SK-N-SH treated with all-trans-retinoic acid at 6 μM for 48 hours (cell line): Measurements from ENCODE around the gene RAP1GAP.

Experiments used
- ATAC-seq: fragments of 200-7000 bp; cut with Tn5 transposase; 3 replicates; pipeline ENCODE4 v1.9.1; 2020; ENCODE audit warnings: mild to moderate bottlenecking, moderate library complexity
- ARNTL ChIP-seq: fragments of 450-650 bp; formaldehyde crosslinking; IDR thresholded peaks from 2 replicates; pipeline ENCODE4 v1.5.0; 2020; ENCODE audit warnings: low read depth, mild to moderate bottlenecking, moderate library complexity, borderline replicate concordance
- BACH2 ChIP-seq: fragments of 250-450 bp; sonication (Bioruptor Pico); IDR thresholded peaks from 2 replicates; pipeline ENCODE4 v1.9.0; 2021; ENCODE audit warnings: mild to moderate bottlenecking, borderline replicate concordance
- CREB5 ChIP-seq: fragments of 250-450 bp; sonication (Bioruptor Pico); IDR thresholded peaks from 2 replicates; pipeline ENCODE4 v1.5.1; 2020; ENCODE audit warnings: low read depth, mild to moderate bottlenecking, moderate library complexity
- CSDC2 ChIP-seq: fragments of 250-450 bp; sonication (Bioruptor Pico); IDR thresholded peaks from 2 replicates; pipeline ENCODE4 v1.5.0; 2020; ENCODE audit warnings: mild to moderate bottlenecking, moderate library complexity
- CSRNP3 ChIP-seq: fragments of 250-450 bp; sonication (Bioruptor Pico); IDR thresholded peaks from 2 replicates; pipeline ENCODE4 v1.5.1; 2021; ENCODE audit warnings: mild to moderate bottlenecking, moderate library complexity
- ESRRG ChIP-seq: fragments of 250-450 bp; sonication (Bioruptor Pico); IDR thresholded peaks from 2 replicates; pipeline ENCODE4 v1.6.1; 2021; ENCODE audit warnings: mild to moderate bottlenecking
- GLIS3 ChIP-seq: fragments of 250-450 bp; sonication (Bioruptor Pico); IDR thresholded peaks from 2 replicates; pipeline ENCODE4 v1.5.0; 2020; ENCODE audit warnings: mild to moderate bottlenecking, moderate library complexity
- ISL1 ChIP-seq: fragments of 250-450 bp; sonication (Bioruptor Pico); IDR thresholded peaks from 2 replicates; pipeline ENCODE4 v2.1.2; 2022; ENCODE audit warnings: mild to moderate bottlenecking, moderate library complexity
- OSR1 ChIP-seq: fragments of 250-450 bp; sonication (Bioruptor Pico); IDR thresholded peaks from 2 replicates; pipeline ENCODE4 v1.8.0; 2022; ENCODE audit warnings: moderate library complexity, mild to moderate bottlenecking, inconsistent platforms
- PATZ1 ChIP-seq: fragments of 250-450 bp; sonication (Bioruptor Pico); IDR thresholded peaks from 2 replicates; pipeline ENCODE4 v1.8.0; 2020; ENCODE audit warnings: mild to moderate bottlenecking, moderate library complexity, borderline replicate concordance
- POU6F1 ChIP-seq: fragments of 250-450 bp; sonication (Bioruptor Pico); IDR thresholded peaks from 2 replicates; pipeline ENCODE4 v1.8.0; 2021; ENCODE audit warnings: low read depth, mild to moderate bottlenecking, moderate library complexity, borderline replicate concordance
- PPARA ChIP-seq: fragments of 250-450 bp; sonication (Bioruptor Pico); IDR thresholded peaks from 2 replicates; pipeline ENCODE4 v1.5.0; 2020; ENCODE audit warnings: mild to moderate bottlenecking, borderline replicate concordance
- RARB ChIP-seq: fragments of 250-450 bp; sonication (Bioruptor Pico); IDR thresholded peaks from 2 replicates; pipeline ENCODE4 v1.8.0; 2021; ENCODE audit warnings: mild to moderate bottlenecking, moderate library complexity
- SNAI2 ChIP-seq: fragments of 250-450 bp; sonication (Bioruptor Pico); IDR thresholded peaks from 2 replicates; pipeline ENCODE4 v1.5.0; 2020; ENCODE audit warnings: mild to moderate bottlenecking, moderate library complexity
- TCF4 ChIP-seq: fragments of 250-450 bp; sonication (Bioruptor Pico); IDR thresholded peaks from 2 replicates; pipeline ENCODE4 v1.8.0; 2021; ENCODE audit warnings: mild to moderate bottlenecking, moderate library complexity, borderline replicate concordance
- TOX ChIP-seq: fragments of 250-450 bp; sonication (Bioruptor Pico); IDR thresholded peaks from 2 replicates; pipeline ENCODE4 v1.8.0; 2021; ENCODE audit warnings: mild to moderate bottlenecking, moderate library complexity, borderline replicate concordance
- TSHZ2 ChIP-seq: fragments of 250-450 bp; sonication (Bioruptor Pico); IDR thresholded peaks from 2 replicates; pipeline ENCODE4 v1.5.0; 2020; ENCODE audit warnings: mild to moderate bottlenecking, moderate library complexity
- ZFP3 ChIP-seq: fragments of 250-450 bp; sonication (Bioruptor Pico); IDR thresholded peaks from 2 replicates; pipeline ENCODE4 v1.5.0; 2020; ENCODE audit warnings: mild to moderate bottlenecking, moderate library complexity
- ZFP30 ChIP-seq: fragments of 450-650 bp; formaldehyde crosslinking; IDR thresholded peaks from 2 replicates; pipeline ENCODE4 v1.5.0; 2022; ENCODE audit warnings: mild to moderate bottlenecking, moderate library complexity
- ZNF70 ChIP-seq: fragments of 450-650 bp; formaldehyde crosslinking; IDR thresholded peaks from 2 replicates; pipeline ENCODE4 v1.5.0; 2020; ENCODE audit warnings: mild to moderate bottlenecking, moderate library complexity
- ZNF8 ChIP-seq: fragments of 450-650 bp; formaldehyde crosslinking; IDR thresholded peaks from 2 replicates; pipeline ENCODE4 v1.5.0; 2020; ENCODE audit warnings: mild to moderate bottlenecking, moderate library complexity

Gene RAP1GAP

GRCh38 chr1:21610027-21610426 is 59.1 kb downstream of the RAP1GAP start (continued):
- TF ChIP-seq CSRNP3 (no peak), ESRRG (CRISPR knock-in tag) (no peak), ARNTL (no peak), GLIS3 (CRISPR knock-in tag) (no peak), ZNF8 (CRISPR knock-in tag) (no peak), CSDC2 (CRISPR knock-in tag) (no peak), RARB (CRISPR knock-in tag) (no peak), ZFP30 (no peak)
- TF ChIP-seq, all 23 proteins: peak for 0

- ATAC-seq = no peak
- no peak for TF ChIP-seq CSRNP3
- TF ChIP-seq TSHZ2 (CRISPR knock-in tag) = no peak
- TF ChIP-seq POU6F1 (CRISPR knock-in tag) = no peak
- no peak for TF ChIP-seq ZFP3
- TF ChIP-seq ARNTL = no peak
- TF ChIP-seq PATZ1 = no peak
- TF ChIP-seq OSR1 (CRISPR knock-in tag) = no peak
- no peak for TF ChIP-seq TCF4 (CRISPR knock-in tag)
- no peak for TF ChIP-seq PPARA (CRISPR knock-in tag)
- TF ChIP-seq RARB (CRISPR knock-in tag) = no peak
- TF ChIP-seq CREB5 (CRISPR knock-in tag) = no peak
- no peak for TF ChIP-seq ZNF70 (CRISPR knock-in tag)
- no peak for TF ChIP-seq CSDC2 (CRISPR knock-in tag)
- no peak for TF ChIP-seq GLIS3 (CRISPR knock-in tag)
- TF ChIP-seq ESRRG (CRISPR knock-in tag) = no peak
- TF ChIP-seq TOX = no peak
- TF ChIP-seq, all 23 proteins: peak for 0
These were observed 60.4 kb downstream of the RAP1GAP start for GRCh38 chr1:21608798-21609197.

GRCh38 chr1:21607549-21608529 is 61.3 kb downstream of the RAP1GAP start:
- no peak; the same call in 1 of the 3 replicates for ATAC-seq
- TF ChIP-seq TCF4 (CRISPR knock-in tag) = no peak
- TF ChIP-seq ZFP3 = no peak
- no peak for TF ChIP-seq ARNTL
- TF ChIP-seq PPARA (CRISPR knock-in tag) = no peak
- TF ChIP-seq TSHZ2 (CRISPR knock-in tag) = no peak
- no peak for TF ChIP-seq ISL1 (CRISPR knock-in tag)
- no peak for TF ChIP-seq BACH2 (CRISPR knock-in tag)
- TF ChIP-seq ZNF8 (CRISPR knock-in tag) = no peak
- no peak for TF ChIP-seq SNAI2 (CRISPR knock-in tag)
- TF ChIP-seq OSR1 (CRISPR knock-in tag) = no peak
